Smooth muscle cell of the brain vasculature (primary cell): ENCODE measurements around the gene TMEM178B.

Experiments used
- DNase-seq: peaks from one replicate; pipeline ENCODE4 v3.0.0-alpha.2; 2012; ENCODE audit warnings: low read depth, low spot score

Gene TMEM178B

GRCh38 chr7:141430455-141431139 lies 356.7 kb downstream of the TMEM178B start:
- no peak for DNase-seq

- no peak for DNase-seq
Measured at GRCh38 chr7:141431140-141431479, 357.2 kb downstream of the TMEM178B start.

DNA sequence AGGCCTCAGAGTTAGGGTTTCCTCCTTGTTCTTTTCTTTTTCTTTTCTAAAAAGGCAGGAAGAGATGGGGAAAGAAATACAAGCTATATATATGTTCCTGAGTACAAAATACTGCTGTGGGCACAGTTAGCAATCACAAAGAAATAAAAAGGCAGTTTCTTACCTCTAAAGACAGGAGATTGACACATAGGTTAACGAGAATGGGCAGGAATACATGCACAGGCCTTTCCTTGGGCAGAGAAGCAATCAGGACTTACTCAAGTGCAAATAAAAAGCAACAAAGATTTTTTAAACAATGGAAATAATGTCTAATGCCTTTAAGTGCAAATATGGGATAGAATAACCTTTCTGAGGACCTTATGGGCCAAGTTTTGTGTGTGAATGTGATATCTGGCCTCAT lies 357.8 kb downstream of the TMEM178B start:
- no peak for DNase-seq

DNA sequence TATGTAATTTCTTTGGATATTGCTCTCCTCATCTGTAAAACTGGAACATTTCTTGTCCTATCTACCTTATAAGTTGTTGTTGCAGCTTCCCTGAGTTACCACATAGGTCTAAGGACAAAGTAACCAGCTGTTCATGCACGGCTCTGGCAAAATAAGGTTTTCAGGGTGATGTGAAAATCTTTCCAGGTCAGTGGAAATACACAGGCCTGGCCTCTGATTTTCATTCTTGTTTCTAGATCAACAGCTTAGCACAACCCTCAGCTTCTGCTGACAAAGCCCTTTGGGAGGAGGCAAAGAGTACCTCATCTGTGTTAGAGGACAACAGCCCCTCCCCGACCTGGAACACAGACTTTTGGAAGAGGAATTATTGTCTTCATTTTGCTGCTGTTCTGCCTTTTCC lies 359.8 kb downstream of the TMEM178B start:
- DNase-seq: no peak

DNA sequence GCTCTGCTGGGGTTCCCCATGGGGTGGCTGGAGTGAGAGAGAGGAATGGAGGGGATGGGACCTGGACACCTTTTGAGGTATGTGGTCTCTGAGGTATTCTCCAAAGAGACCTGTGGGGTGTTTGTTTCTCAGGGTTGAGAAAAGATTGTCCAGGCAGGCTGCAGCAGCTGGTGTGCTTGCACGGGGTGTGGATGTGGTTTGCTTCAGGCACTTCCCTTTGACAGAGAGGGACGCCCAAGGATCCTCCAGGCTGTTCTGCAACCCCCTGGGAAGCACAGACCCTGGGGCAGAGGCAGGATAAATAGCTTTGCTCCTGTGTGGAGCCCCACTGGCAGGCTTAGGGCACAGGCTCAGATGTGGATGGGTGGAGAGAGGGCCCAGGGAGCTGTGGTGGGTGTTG lies 362.3 kb downstream of the TMEM178B start:
- no peak for DNase-seq

DNA sequence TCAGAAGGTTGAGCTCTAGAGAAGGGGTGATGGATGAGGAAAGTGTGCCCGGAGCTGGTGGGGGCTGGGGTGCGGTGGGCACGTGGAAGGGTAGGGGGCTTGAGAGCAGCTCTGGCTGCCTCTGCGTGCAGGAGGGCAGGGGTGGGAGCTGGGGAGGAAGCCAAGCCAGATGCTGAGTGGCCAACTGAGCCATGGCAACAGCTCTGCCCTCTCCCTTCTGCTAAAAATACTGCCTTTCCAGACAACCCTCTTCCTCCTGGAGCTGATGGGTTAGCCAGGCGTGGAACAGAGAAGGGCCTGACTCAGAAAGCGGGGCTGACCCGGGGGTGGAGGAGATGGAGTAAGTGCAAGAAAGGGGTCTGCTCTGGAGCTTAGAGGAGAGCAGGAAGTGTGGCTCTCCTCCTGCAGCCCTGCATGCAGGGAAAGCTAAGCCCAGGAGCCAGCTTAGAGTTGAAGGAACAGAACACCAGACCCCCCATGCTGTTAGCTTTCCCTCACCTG lies 362.8 kb downstream of the TMEM178B start:
- DNase-seq: no peak

DNA sequence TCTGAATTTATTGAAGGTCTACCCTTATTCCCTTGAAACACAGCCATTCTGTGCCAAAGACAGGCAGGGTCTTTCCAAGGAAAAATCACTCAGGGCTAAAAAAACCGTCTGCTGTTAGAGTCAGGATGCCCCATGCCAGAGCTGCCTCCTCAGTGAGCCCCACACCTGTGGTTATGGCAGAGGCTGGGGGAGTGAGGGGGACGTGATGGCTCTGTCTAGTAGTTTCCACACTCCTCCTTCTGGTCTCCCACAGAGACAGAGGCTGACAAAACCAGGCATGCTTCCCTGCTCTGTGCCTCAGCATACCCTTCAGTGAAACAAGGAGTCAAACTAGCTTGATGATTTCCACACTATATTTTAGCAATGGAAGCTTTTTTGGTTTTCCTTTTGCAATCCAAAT lies 365.3 kb downstream of the TMEM178B start:
- no peak for DNase-seq

- no peak for DNase-seq
Measured at GRCh38 chr7:141439776-141440175, 365.9 kb downstream of the TMEM178B start.

DNA sequence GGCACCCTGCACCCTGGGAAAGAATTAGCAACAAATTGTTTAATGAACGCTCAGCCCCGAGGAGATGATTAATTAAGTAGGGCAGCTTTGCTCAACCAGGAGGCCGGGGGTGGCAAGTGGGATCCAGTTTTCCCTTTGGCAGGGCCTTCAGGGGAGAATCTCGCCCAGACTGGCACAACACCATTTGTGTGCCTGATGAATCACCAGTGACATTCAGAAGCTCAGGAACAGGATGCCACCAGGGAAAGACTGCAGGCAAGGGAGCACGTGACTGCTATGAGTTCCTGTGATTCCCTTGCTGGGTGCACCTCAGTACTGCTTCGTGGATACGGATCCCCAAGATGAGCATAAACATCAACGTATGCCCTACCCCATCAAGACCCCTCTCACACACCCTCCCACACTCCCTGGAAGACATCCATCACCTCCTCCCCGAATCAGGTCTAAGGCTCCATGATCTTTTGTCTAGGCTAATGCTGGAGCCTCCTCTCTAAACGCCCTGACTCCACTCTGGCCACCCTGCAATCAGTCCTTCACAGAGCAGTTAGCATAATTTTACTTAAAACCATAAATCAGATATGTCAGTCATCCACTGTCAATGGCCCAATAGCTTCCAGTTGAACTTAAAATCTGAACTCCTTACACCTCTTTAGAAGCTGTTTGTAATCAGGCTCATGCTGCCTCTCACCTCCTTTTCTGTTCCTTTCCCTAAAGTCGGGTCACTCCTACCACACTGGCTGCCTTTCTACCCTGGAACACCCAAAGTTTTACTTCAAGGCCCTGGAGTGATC lies 368.2 kb downstream of the TMEM178B start:
- no peak for DNase-seq

- DNase-seq: no peak
Measured at GRCh38 chr7:141442781-141443180, 368.9 kb downstream of the TMEM178B start.

DNA sequence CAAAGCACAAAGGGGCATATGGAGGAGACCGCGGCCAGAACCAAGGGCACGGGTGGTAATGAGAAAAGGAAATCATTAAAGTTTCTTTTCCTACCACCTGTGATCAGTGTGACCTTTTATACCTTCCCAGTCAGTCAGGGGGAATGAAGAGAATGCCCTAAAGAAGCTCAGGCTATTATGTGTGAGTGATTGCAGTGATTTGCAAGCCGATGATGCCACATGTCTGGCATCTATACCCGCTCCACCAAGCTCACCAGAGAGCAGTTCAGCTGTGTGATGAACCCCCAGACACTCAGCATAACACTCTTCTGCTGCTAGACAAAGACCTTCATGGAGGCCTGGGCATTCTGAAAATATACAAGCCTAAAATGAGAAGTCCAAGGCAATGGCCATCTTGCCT lies 371.1 kb downstream of the TMEM178B start:
- DNase-seq: no peak

DNA sequence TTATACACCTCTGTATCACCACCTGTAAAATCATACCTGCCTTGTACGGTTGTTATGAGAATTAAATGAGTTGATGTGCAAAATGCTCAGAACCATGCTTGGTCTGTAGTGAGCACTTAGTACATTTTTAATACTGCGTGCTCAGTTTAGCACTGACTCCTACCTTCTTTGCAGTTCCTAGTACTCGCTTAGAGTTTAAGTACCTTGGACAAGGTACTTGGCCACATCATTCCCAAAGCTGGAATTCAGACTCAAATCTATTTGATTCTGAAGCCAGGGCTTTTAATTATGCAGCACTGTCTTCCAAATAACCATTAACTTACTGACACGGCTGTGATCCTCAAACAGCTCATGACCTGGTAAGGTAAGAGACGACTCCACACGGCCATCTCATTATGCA lies 377.4 kb downstream of the TMEM178B start:
- no peak for DNase-seq

DNA sequence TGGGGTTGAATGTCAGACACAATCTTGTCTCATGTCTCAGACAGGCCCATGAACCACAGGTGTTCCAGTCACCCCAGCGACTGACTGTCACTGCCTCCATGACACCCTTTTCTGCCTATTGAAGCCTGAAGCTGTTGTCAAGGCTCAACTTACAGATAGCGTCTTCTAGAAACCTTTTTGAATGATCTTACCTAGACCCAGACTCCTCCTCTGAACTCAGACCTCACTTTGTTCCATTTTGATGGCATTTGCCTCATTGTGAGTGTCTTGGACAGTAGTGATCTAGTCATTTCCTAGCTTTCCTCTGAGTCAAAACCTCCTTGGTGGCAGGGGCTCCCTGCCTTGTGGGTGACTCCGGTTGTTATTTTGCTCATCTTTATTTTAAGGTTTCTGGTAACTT lies 379.0 kb downstream of the TMEM178B start:
- DNase-seq: no peak

- DNase-seq: no peak
Measured at GRCh38 chr7:141454338-141454737, 380.5 kb downstream of the TMEM178B start.

DNA sequence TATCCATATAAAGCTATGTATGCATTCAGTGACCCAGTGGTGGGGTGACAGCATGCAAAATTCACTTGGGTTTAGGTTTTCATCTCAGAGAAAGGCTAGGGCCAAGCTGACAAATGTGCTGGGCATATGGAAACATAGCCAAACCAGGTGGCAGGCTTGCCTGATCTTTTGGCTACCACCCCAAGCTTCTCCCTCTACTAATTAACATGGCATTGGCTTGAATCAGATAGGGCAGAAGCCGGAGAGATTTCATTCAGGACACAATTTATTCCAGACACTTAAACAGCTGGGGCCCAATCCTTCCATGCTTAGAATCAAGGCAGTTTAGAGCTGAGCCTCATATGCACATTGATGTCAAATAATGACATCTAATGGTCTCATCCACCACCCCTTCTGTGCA lies 381.9 kb downstream of the TMEM178B start:
- DNase-seq: no peak

DNA sequence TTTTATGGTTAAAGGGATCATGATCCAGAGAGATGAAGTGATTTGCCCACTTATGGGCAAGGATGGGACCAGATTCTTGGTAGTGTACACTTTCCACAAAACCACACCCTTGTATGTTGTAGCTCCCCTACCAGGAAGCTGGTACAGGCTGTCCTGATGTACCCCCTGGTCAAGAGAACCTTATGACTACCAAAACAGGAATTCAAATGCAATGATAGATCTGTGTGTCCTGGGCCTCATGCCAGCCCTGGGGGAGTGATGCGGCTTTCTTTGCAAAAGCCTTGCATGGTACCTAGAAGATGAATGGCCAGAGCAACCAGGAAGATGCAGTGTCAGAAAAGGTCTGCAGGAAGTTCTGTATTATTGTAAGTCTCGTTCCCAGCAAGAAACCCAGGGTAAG lies 382.4 kb downstream of the TMEM178B start:
- no peak for DNase-seq

DNA sequence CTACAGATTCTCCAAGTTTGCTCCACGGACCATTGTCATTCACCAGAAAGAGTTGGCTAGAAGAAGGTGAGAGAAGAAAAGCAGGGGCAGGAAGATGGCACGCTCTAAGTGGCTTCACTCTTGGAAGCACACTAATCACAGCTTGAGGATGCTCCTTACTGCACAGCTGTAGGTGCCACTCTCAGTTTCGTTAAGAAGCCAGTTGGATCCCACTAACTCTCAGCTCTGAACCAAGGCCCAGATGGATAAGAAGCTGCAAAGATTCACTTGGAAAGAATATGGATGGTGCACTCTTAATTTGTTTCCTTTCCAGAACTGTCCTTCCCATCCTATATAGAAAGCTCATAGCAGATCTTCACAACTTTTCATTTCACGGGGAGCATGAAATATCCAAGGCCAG lies 382.8 kb downstream of the TMEM178B start:
- DNase-seq: no peak

- no peak for DNase-seq
Measured at GRCh38 chr7:141460781-141461715, 387.2 kb downstream of the TMEM178B start.

- DNase-seq: no peak
Measured at GRCh38 chr7:141461924-141462323, 388.1 kb downstream of the TMEM178B start.

GRCh38 chr7:141462958-141463357 lies 389.1 kb downstream of the TMEM178B start:
- DNase-seq: no peak

DNA sequence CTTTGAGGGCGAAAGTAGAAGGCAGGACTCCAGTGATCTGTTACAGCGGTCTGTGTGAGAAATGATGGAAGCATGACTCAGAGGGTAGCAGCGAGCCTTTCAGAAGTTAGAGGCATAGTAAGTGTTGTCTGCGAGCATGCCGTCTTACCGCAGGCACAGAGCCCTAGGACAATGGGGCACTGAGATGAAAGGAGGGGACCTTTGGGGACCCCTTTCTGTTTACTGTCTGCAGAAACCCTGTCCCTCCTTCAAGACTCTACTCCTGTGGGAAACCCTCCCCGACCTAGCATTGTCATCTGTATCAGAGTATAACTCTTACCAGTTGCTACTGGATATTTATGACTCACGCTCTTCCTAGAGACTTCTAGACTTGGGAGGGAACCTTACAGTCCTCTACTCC lies 390.1 kb downstream of the TMEM178B start:
- DNase-seq: no peak

DNA sequence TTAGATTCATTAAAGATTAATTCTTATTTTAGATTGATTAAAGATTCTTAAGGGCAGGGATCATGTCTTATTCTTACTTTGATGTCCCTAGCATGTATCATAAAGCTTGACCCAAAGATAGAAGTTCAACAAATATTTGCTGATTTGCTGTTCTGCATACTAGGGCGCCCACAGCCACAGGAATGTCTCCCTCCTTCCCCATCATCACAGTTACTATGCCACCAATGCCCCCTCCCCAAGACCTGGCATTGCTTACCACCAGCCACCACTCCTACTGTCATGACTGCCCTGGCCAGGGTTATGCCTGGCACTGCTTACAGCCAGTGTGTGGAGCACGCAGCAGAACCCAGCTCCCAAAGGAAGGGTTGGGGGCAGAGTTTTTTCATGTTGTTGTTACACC lies 390.7 kb downstream of the TMEM178B start:
- DNase-seq: no peak
